RPMI7951 (cell line): ENCODE measurements around the gene HNRNPAB. TPM values are rescaled to one million over a fixed set of nuclear protein-coding genes. Genes with fewer than 3 reads are reported as not detected.
"Not testable (repeated sequence)": the region's sequence is repeated elsewhere in the genome, so short reads cannot be mapped to it uniquely, and the experiment has no call there.

Experiments
- DNase-seq: peaks from one replicate; pipeline ENCODE4 v3.0.0-alpha.2; 2012; ENCODE audit warnings: low read depth
- total RNA-seq: library from RNA; depleted of rRNA; stranded (reverse); fragments of >200 nt; shearing (Covaris generic); gene quantifications from 2 replicates; pipeline ENCODE4 v1.2.3, GENCODE V29; 2014; rRNA removed

Gene HNRNPAB
- total RNA-seq, 1 experiment from 2014 or later: 56.8 TPM

DNA sequence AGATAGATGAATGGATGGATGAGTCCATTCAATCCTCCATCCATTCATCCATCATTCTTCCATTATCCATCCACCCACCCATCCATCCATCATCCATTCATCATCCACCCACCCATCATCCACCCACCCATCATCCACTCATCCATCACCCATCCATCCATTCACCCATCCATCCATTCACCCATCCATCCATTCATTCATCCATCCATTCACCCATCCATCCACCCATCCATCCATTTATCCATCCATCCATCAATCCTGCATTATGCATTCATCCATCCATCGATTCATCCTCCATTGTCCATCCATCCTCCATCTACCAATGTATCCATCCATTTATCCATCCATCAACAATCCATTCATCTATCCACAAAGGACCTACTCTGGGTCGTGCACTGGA is 41.1 kb downstream of the HNRNPAB start:
- DNase-seq: no peak

DNA sequence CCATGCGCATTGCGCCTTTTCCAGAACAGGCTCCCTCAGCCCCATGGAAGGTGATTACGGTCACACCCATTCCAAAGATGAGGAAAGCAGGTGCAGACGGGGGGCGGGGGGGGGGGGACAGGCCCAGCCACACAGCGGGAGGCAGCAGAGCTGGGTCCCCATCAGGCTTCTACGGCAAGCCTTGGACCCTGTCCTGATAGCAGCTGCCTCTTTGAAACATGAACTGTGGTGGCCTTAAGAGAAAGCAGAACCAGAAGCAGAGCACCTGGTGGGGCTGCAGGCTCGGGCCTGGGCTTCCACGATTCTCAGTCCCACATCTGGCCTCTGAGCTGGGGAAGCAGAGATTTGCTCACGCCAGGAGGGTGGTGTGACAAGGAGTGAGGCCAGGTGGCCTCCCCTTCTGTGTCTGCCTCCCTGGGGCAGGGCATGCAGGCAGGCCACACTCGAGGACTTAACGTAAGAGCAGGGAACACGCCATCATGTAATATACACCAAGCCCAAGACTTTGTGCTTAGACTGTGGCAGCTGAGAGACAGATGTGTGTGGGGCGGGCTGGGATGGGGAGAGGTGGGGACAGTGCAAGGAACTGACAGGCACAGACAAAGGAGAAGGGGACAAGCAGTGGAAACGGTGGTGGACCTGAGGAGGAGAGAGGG is 42.4 kb downstream of the HNRNPAB start:
- no peak for DNase-seq

DNA sequence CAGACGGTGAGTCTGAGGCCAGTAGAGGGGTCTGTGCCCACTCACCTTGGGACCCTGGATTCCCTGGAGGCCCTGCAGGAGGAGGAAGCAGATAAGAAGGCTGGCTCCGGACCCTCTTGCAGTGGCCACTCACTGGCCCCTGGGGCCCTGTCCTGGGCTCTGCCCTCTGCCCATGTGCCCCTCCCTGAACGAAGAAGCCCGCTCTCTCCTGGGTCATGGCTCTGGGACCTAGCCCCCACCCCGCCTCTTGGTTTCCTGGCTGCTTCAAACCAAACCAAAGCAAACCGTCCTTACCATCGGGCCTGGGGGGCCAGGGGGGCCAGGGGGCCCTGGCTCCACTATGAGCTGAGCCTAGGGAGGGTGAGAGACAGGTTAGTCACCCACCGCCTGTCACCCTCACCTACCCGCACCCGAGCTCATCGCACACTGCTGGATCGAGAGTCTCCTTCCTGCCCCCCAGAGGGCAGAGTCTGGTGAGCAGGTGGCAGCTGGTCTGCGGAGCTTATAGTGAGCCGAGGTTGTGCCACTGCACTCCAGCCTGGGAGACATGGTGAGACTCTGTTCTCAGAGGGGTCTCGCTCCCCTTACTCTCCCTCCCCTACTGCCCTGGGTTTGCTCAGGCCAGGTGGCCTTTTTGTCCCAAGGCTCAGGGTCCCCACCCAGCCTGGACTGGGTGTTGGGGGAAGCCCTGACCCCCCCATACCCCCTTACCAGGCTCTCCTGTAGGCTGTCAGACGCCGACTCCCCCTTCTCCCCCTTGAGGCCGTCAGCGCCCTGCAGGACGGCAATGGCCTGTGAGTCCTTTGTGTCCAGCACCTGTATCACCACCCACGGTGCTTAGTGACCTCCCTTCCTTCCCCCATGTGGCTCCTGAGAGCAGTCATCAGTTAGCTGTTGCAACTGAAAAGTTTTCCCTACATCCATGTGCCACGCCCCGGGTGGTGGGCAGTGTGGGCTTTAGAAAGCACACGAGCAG is 43.4 kb downstream of the HNRNPAB start:
- no peak for DNase-seq

DNA sequence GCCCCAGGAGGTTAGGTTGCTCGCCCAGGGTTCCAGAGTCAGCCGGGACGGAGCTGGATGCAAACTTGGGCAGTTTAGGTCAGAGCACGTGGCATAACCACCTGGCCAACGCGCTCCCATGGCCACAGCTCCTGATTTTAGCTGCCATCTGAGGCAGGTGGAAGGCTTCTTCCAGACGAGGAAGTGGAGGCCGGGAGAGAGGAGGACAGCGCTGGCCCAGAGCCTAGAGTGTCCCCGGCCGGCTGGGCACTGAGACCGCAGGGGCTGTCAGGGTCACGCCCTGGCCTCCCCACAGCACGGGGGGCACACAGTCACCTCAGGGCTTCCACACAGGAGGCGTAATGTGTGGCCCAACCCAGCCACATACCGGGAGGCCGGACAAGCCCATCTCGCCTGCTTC is 44.4 kb downstream of the HNRNPAB start:
- no peak for DNase-seq

DNA sequence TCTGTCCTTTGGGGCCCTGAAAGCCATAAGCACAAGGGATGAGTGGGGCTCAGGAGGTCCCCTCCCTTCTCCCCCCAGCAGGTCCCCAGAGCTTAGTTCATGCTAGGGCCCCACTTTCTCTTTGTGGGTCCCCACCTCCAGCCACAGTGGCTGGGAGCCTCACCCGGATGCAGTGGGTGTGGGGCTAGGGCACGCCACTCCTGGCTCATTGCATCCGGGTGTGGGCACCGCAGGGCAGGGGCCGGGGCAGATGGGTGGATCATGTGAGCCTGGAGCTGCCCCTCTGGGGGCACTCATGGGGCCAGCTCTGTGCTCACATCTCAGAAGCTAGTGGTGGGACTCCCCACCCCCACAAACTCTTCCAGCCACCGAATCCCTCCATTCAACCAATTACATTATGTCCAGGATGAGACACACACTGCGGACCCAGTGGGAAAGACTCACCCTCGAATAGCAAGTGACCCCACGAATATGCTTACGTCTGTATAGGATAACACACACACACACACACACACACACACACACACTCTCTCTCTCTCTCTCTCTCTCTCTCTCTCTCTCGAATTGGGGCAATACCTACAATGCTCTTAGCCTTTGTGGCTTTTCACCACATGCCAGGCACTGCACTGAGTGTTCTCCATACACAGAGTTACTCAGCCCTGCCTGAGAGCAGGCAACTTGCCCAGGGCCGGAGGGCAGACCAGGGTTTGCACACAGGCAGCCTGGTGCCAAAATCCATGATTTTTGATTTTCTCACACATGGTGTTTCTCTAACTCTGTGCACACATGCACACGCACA is 45.1 kb downstream of the HNRNPAB start:
- DNase-seq: peak; percentile 92

DNA sequence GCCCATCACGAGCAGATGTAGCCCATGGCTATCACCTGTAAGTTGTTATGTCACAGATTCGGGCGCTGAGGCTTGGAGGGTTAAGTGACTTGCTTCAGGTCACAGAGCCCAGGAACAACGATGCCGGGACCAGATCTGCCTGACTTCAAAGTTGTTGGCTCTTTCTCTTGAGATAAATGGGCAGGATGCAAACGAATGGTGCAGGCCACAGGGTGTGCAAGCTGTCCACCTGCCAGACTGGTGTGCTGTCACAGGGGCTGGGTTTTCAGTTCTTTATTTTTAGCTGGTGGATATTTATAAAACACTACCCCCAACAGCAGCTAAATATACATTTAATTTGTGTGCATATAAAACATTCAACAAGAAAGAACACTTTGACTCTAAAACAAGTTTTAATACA is 45.9 kb downstream of the HNRNPAB start:
- DNase-seq: no peak

DNA sequence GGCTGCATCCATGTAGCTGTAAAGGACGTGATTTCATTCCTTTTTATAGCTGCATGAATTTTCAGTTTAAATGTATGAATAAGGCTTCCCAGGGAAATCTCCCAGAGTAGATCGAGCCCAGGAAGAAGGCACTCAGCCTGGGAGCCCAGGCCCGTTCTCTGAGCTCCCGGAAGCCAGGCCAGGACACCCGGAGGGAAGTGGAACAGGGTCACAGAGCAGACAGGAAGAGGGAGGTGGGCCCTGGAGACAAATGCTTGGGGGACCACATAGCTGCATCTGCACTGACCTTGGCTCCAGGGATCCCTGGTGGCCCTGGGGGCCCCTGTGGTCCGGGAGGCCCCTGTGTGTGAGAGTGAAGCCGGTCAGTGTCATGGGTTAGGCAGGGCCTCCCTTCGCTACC is 47.9 kb downstream of the HNRNPAB start:
- no peak for DNase-seq

DNA sequence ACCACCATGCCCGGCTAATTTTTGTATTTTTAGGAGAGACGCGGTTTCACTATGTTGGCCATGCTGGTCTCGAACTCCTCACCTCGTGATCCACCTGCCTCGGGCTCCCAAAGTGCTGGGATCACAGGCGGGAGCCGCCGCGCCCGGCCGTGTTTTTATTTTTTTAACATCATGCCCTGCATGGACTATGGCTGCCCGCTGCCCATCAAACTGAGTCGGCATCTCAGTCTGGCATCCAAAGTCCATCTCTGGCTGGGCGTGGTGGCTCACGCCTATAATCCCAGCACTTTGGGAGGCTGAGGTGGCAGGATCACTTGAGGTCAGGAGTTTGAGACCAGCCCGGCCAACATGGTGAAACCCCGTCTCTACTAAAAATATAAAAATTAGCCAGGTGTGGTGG is 49.3 kb downstream of the HNRNPAB start:
- DNase-seq: not testable (repeated sequence)

DNA sequence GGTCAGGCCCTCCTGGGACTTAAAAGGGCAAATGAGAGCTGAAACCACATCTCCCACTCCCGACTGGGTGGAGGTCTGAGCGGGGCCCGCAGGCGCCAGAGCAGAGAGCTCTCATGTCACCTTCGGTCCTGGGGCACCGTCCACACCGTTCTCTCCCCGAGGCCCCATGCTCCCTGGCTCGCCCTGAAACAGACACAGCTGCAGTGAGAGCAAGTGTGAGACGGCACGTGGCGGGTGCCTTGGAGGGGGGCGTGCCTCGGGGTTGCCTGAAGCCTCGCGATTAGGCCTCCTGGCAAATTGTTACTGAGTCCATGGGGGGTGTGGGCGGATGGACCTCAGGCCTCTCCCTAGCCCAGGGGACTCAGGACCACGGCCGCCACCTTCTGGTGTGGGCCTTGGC is 52.4 kb downstream of the HNRNPAB start:
- no peak for DNase-seq

DNA sequence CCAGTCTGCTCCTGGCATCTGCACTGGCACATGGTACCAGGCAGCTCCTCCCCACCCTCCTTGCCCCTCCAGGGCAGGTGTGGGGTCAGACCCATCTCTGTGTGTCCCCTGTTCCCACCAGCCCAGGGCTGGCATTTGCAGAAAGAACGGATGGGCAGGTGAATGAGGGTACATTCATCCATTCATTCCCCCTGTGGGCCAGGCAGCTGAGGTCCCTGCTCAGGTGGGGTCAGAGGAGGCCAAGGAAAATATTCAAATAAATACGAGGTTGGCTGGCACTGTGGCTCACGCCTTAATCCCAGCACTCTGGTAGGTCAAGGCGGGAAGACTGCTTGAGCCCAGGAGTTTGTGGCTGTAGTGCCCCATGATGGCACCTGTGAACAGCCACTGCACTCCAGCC is 53.3 kb downstream of the HNRNPAB start:
- no peak for DNase-seq

- no peak for DNase-seq
These were observed 55.5 kb downstream of the HNRNPAB start for GRCh38 chr5:178259623-178260536.

Other genes starting within 250 kb of the HNRNPAB start
- gene PROP1, start 208.3 kb upstream of the HNRNPAB start, total RNA-seq: not detected in 2 replicates
- gene N4BP3, start 91.0 kb upstream of the HNRNPAB start, total RNA-seq: 0.12 and 0.29 TPM in 2 replicates
- gene RMND5B, start 73.5 kb upstream of the HNRNPAB start, total RNA-seq: 13.3 and 14.8 TPM in 2 replicates
- 212 and 267 TPM in 2 replicates for gene NHP2, start 50.6 kb upstream of the HNRNPAB start, total RNA-seq
- not detected in 2 replicates for gene GMCL2, start 17.2 kb upstream of the HNRNPAB start, total RNA-seq
- gene PHYKPL, start 28.3 kb downstream of the HNRNPAB start, total RNA-seq: 6.5 and 7.6 TPM in 2 replicates